OCI-LY1 (cell line): Measurements from ENCODE around the gene BANF2.

Experiments
- CTCF ChIP-seq: fragments of 200-600 bp; sonication (generic), shearing (Covaris generic); IDR thresholded peaks from 2 replicates; pipeline ENCODE4 v1.5.1; 2017; ENCODE audit warnings: mild to moderate bottlenecking, antibody characterized with exemption, low read length, moderate library complexity, mixed read lengths
- EZH2 ChIP-seq: fragments of 200-600 bp; sonication (generic), shearing (Covaris generic); IDR thresholded peaks from 2 replicates; pipeline ENCODE4 v1.8.0; 2017; ENCODE audit warnings: borderline replicate concordance, mixed run types, mild to moderate bottlenecking, antibody characterized with exemption, low read length, moderate library complexity, mixed read lengths

GRCh38 chr20:17682103-17682888 lies 17.5 kb upstream of the BANF2 start, which contains the start of gene RRBP1:
- TF ChIP-seq CTCF (peak; percentile 97), EZH2 (no peak)
